Breast epithelium (tissue), 4 donors: ENCODE measurements around the gene IZUMO3. TPM values are rescaled to one million over a fixed set of nuclear protein-coding genes. Genes with fewer than 3 reads are reported as not detected.

Experiments
- DNase-seq, 2 donors: peaks; one replicate each; pipeline ENCODE4 v3.0.0-alpha.2; 2019; ENCODE audit warnings: low spot score in 2 of 2
- H3K27ac ChIP-seq, 2 donors: fragments of 200-600 bp; sonication (generic) in 1 of 2; one replicate each; pipeline ENCODE4 v1.5.1; 2016 to 2019; ENCODE audit warnings: mild to moderate bottlenecking in 1 of 2
- H3K27me3 ChIP-seq, 2 donors: fragments of 200-600 bp; sonication (generic) in 1 of 2; one replicate each; pipeline versions ENCODE4 v1.5.1 to v1.6.0; 2017 to 2019; ENCODE audit warnings: control low read depth in 1 of 2, mild to moderate bottlenecking in 1 of 2
- H3K36me3 ChIP-seq: fragments of 200-600 bp; one replicate; pipeline ENCODE4 v1.5.1; 2019
- H3K4me1 ChIP-seq, 2 donors: fragments of 200-600 bp; sonication (generic); one replicate each; pipeline ENCODE4 v1.5.1; 2016 to 2019; ENCODE audit warnings: control low read depth in 1 of 2
- H3K4me3 ChIP-seq, 3 donors: fragments of 200-600 bp; sonication (generic); 1 replicate in 2 of 3; 2 replicates in 1 of 3; pipeline ENCODE4 v1.5.1; 2016 to 2019; ENCODE audit warnings: mild to moderate bottlenecking in 3 of 3, moderate library complexity in 2 of 3
- H3K9me3 ChIP-seq, 2 donors: fragments of 200-600 bp; sonication (generic) in 1 of 2; one replicate each; pipeline ENCODE4 v1.5.1; 2016 to 2019; ENCODE audit warnings: control low read depth in 1 of 2
- CTCF ChIP-seq, 3 donors: fragments of 450-650 bp; IDR thresholded peaks; one replicate each; pipeline ENCODE4 v1.5.1; 2016 to 2017; ENCODE audit warnings: antibody characterized with exemption in 3 of 3, mild to moderate bottlenecking in 3 of 3, moderate library complexity in 3 of 3
- POLR2A ChIP-seq: fragments of 450-650 bp; IDR thresholded peaks from one replicate; pipeline ENCODE4 v1.6.1; 2016; ENCODE audit warnings: antibody characterized with exemption, mild to moderate bottlenecking, moderate library complexity
- POLR2AphosphoS5 ChIP-seq, 3 donors: sonication (generic); formaldehyde crosslinking; IDR thresholded peaks; one replicate each; pipeline ENCODE4 v1.6.1; 2017; ENCODE audit warnings: antibody characterized with exemption in 3 of 3
- intact Hi-C: fragments of 100-400 bp; cut with DNase I; formaldehyde crosslinking; loops from one replicate; pipeline ENCODE4 v1.15.1; 2023; ENCODE audit warnings: low total_unique reads
- total RNA-seq, 3 donors: library from RNA; depleted of rRNA; stranded (reverse); fragments of >200 nt; gene quantifications; one replicate each; pipeline ENCODE4 v1.1.0, GENCODE V29; 2016

The IZUMO3 gene
- total RNA-seq, 3 donors from 2014 or later, result not detected

DNA sequence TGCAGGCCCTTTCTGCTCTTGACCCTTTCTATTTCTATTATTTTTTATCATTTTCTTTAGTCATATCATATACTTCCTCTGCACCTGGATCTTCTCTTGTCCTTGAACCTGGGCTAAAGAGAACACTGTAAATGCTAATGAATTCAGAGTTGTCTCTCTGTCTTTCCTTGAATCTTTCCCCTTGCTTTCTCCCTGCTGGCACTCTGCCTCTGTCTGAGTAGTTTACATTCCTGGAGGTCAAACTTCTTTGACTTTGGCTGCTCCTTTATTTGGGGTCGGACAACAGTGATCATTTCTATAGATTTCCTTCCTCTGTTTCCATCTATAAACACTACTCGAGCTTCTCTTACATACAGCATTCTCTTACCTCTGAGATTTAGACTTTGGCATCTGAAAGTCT, 47.1 kb downstream of the IZUMO3 start:
- no peaks in the 10 kb centered on the region for H3K9me3 ChIP-seq
- H3K4me3 ChIP-seq, result no peak overlapping the region
- intact Hi-C loops, result no loop called here
- TF ChIP-seq CTCF (IDR thresholded peaks at IDR 0.05) (no peak), POLR2AphosphoS5 (IDR thresholded peaks at IDR 0.05) (no peak), POLR2A (no peak)
- DNase-seq, result no peak
- no peaks in the 10 kb centered on the region for H3K27me3 ChIP-seq
- no peak overlapping the region for H3K27ac ChIP-seq
- no peaks in the 10 kb centered on the region for H3K36me3 ChIP-seq
- no peaks in the 10 kb centered on the region for H3K4me1 ChIP-seq

DNA sequence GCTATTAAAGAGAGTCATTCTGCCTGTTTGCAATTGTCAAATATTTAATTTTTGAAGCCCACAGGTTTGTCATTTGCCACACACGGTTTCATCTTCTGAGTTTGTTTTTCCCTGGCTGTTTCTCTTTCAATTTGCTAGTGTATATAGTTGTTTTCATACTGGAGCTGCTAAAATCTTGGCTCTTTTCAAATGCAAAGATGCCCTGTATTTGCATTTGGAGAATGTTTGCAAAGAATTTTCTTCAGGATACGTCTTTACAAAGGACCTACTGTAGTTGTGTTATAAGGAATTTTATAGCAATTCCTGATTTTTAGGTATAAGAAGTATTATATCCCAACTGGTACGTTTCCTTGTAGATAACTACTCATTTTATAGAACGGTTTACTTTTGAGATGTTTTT, 48.0 kb downstream of the IZUMO3 start:
- H3K4me3 ChIP-seq, result no peak overlapping the region
- TF ChIP-seq CTCF (IDR thresholded peaks at IDR 0.05), result no peak
- no peak for TF ChIP-seq POLR2AphosphoS5 (IDR thresholded peaks at IDR 0.05)
- no peak for TF ChIP-seq POLR2A
- H3K4me1 ChIP-seq, result no peaks in the 10 kb centered on the region
- intact Hi-C loops, result no loop called here
- no peaks in the 10 kb centered on the region for H3K9me3 ChIP-seq
- no peak overlapping the region for H3K27ac ChIP-seq
- H3K36me3 ChIP-seq, result no peaks in the 10 kb centered on the region
- no peaks in the 10 kb centered on the region for H3K27me3 ChIP-seq
- no peak for DNase-seq
